ENCODE data around the gene MED13L. TPM values are rescaled to one million over a fixed set of nuclear protein-coding genes. Genes with fewer than 3 reads are reported as not detected.
A peak's percentile ranks its signal among the peaks of the same experiment; 100 is the strongest.

MED13L gene
- total RNA-seq, 1 experiment from 2014 or later: 80.5 TPM

GRCh38 chr12:116136340-116136739 is 141.2 kb downstream of the MED13L start:
- H3K9me3 Mint-ChIP-seq: no peaks in the 10 kb centered on the region
- peaks cover 52% of the 10 kb centered on the region for H3K4me1 Mint-ChIP-seq
- POLR2A ChIA-PET: no interaction called here
- no peak overlapping the region for H3K4me3 Mint-ChIP-seq
- no peaks in the 10 kb centered on the region for H3K36me3 Mint-ChIP-seq
- CTCF ChIA-PET: interaction anchor here (0.6 to 0.7 kb wide), 2 partner anchors 17 to 45 kb away, joined by 3 read pairs; no protein-coding TSS in a partner anchor
- ATAC-seq (no peak), DNase-seq (ENCODE audit: low spot score) (no peak)
- H3K27ac Mint-ChIP-seq: no peak overlapping the region
- TF ChIP-seq MXD4 (CRISPR knock-in tag; IDR thresholded peaks at IDR 0.05; ENCODE audit: borderline replicate concordance) (no peak), NR2C2 (CRISPR knock-in tag; IDR thresholded peaks at IDR 0.05) (no peak), GTF2I (CRISPR knock-in tag; conservative IDR thresholded peaks at IDR 0.05) (no peak)
- H3K27me3 Mint-ChIP-seq (ENCODE audit: low read depth): no peaks in the 10 kb centered on the region

GRCh38 chr12:116135209-116135930 is 142.1 kb downstream of the MED13L start:
- Mint-ChIP-seq H3K27me3 (ENCODE audit: low read depth) (no peaks in the 10 kb centered on the region), H3K9me3 (no peaks in the 10 kb centered on the region), H3K36me3 (no peaks in the 10 kb centered on the region), H3K4me3 (no peak overlapping the region), H3K4me1 (peaks cover 58% of the 10 kb centered on the region), H3K27ac (no peak overlapping the region)
- no peak for DNase-seq (ENCODE audit: low spot score)
- ChIA-PET CTCF (interaction anchor here (0.6 to 0.7 kb wide), 2 partner anchors 16 to 46 kb away, joined by 3 read pairs; no protein-coding TSS in a partner anchor), POLR2A (interaction anchor here (0.6 kb wide), 2 partner anchors 104 to 120 kb away, joined by 3 read pairs; no protein-coding TSS in a partner anchor)
- TF ChIP-seq ZNF121 (CRISPR knock-in tag; IDR thresholded peaks at IDR 0.05): no peak
- no peak for TF ChIP-seq ZMAT4 (CRISPR knock-in tag; IDR thresholded peaks at IDR 0.05)
- no peak for TF ChIP-seq ETV6 (CRISPR knock-in tag; IDR thresholded peaks at IDR 0.05)
- no peak for TF ChIP-seq ZNF281 (CRISPR knock-in tag; IDR thresholded peaks at IDR 0.05)
- no peak for TF ChIP-seq USF2 (CRISPR knock-in tag; IDR thresholded peaks at IDR 0.05)
- no peak for TF ChIP-seq ZBTB43 (CRISPR knock-in tag; IDR thresholded peaks at IDR 0.05)
- TF ChIP-seq KAT7 (CRISPR knock-in tag; IDR thresholded peaks at IDR 0.05; ENCODE audit: borderline replicate concordance): no peak
- no peak for TF ChIP-seq GABPB1 (CRISPR knock-in tag; IDR thresholded peaks at IDR 0.05)
- no peak for TF ChIP-seq NR2C2 (CRISPR knock-in tag; IDR thresholded peaks at IDR 0.05)
- no peak for TF ChIP-seq E2F4 (CRISPR knock-in tag; IDR thresholded peaks at IDR 0.05; ENCODE audit: borderline replicate concordance, low read depth)
- TF ChIP-seq ZNF219 (CRISPR knock-in tag; IDR thresholded peaks at IDR 0.05; ENCODE audit: borderline replicate concordance): no peak
- no peak for TF ChIP-seq SMAD3 (CRISPR knock-in tag; IDR thresholded peaks at IDR 0.05; ENCODE audit: borderline replicate concordance)
- no peak for ATAC-seq

- no peaks in the 10 kb centered on the region for H3K9me3 Mint-ChIP-seq
- ChIA-PET POLR2A (no interaction called here), CTCF (no interaction called here)
- ATAC-seq (no peak), DNase-seq (ENCODE audit: low spot score) (no peak)
- H3K27ac Mint-ChIP-seq: peak overlapping the region; percentile 10; the same call in 1 of the 2 replicates
- no peaks in the 10 kb centered on the region for H3K36me3 Mint-ChIP-seq
- no peak overlapping the region for H3K4me3 Mint-ChIP-seq
- peaks cover 51% of the 10 kb centered on the region for H3K4me1 Mint-ChIP-seq
- H3K27me3 Mint-ChIP-seq (ENCODE audit: low read depth): no peaks in the 10 kb centered on the region
- TF ChIP-seq STAT6 (CRISPR knock-in tag; conservative IDR thresholded peaks at IDR 0.05; ENCODE audit: low read depth) (no peak), AFF4 (CRISPR knock-in tag; IDR thresholded peaks at IDR 0.05; ENCODE audit: borderline replicate concordance) (no peak)
These were observed 143.8 kb downstream of the MED13L start for GRCh38 chr12:116133636-116134214.

All from WTC11 (cell line).